Stimulated activated CD4-positive, alpha-beta T cell treated with anti-CD3 and anti-CD28 coated beads, TNF-alpha, amount 100 ng/mL, for 48 hours (primary cell): ENCODE data around the gene KHK.
"Not testable (repeated sequence)": the region's sequence is repeated elsewhere in the genome, so short reads cannot be mapped to it uniquely, and the experiment has no call there.

ENCODE experiments used
- DNase-seq, 3 donors: peaks; one replicate each; pipeline ENCODE4 v3.0.0-alpha.2; 2020; ENCODE audit warnings: low read depth in 3 of 3

KHK gene

GRCh38 chr2:27095745-27096651 is 9.4 kb downstream of the KHK start:
- no peak for DNase-seq

GRCh38 chr2:27096748-27097297 is 10.3 kb downstream of the KHK start:
- no peak for DNase-seq

- no peak for DNase-seq
Observed at GRCh38 chr2:27097341-27097740, 10.8 kb downstream of the KHK start.

DNA sequence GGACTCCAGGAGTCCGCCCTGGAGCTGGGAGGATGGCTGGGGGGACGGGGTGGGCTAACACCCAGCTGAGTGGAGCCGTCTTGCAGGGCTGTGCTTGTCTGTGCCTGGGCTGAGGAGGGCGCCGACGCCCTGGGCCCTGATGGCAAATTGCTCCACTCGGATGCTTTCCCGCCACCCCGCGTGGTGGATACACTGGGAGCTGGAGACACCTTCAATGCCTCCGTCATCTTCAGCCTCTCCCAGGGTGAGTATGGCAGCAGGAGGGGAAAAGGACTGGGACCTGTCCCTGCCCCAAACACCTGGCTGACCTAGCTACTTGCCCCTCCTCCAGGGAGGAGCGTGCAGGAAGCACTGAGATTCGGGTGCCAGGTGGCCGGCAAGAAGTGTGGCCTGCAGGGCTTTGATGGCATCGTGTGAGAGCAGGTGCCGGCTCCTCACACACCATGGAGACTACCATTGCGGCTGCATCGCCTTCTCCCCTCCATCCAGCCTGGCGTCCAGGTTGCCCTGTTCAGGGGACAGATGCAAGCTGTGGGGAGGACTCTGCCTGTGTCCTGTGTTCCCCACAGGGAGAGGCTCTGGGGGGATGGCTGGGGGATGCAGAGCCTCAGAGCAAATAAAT is 12.9 kb downstream of the KHK start:
- DNase-seq = no peak

- no peak for DNase-seq
Observed at GRCh38 chr2:27100036-27100435, 13.5 kb downstream of the KHK start.

DNA sequence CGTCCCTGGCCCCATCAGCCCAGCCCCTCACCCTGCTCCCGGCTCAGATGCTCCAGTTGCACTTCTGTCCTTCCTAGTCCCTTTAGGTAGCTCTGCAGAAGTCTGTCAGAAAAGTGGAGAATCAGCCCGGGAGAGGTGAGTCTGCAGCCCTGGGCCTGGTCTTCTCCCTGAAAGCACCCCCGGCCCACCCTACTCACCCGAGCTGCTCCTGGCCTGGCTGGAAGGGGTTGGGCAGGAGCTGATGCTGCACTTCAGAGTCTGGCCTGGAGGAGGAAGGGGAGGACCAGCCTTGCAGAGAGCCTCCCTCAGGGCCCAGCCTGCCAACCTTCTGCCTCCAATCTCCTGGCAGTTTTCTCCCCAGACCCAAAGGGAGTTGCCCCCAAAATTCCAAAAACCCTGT is 15.8 kb downstream of the KHK start:
- no peak for DNase-seq

GRCh38 chr2:27105981-27106380 is 19.4 kb downstream of the KHK start:
- no peak for DNase-seq

GRCh38 chr2:27108221-27108620 is 21.6 kb downstream of the KHK start:
- DNase-seq = no peak

DNA sequence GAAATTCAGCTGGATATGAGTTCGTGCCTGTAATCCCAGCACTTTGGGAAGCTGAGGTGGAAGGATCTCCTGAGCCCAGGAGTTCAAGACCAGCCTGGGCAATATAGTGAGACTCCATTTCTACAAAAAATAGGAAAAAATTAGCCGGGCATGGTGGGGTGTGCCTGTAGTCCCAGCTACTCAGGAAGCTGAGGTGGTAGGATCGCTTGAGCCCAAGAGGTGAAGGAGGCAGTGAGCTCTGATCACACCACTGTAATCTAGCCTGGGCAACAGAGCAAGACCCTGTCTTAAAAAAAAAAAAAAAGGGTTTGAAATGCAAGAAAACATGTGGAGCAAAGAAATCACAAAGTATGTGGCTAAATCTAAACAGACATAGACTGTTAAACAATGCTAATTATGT is 22.5 kb downstream of the KHK start:
- DNase-seq = no peak

DNA sequence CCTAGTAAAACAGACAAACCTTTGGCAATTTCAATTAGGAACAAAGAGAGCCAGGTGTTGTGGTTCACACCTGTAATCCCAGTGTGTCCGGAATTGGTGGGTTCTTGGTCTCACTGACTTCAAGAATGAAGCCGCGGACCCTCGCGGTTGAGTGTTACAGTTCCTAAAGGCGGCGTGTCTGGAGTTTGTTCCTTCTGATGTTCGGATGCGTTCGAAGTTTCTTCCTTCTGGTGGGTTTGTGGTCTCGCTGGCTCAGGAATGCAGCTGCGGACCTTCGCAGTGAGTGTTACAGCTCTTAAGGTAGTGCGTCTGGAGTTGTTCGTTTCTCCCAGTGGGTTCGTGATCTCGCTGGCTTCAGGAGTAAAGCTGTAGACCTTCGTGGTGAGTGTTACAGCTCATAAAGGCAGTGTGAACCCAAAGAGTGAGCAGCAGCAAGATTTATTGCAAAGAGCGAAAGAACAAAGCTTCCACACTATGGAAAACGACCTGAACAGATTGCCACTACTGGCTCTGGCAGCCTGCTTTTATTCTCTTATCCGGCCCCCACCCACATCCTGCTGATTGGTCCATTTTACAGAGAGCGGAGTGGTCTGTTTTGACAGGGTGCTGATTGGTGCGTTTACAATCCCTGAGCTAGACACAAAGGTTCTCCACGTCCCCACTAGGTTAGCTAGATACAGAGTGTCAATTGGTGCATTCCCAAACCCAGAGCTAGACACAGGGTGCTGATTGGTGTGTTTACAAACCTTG is 24.2 kb downstream of the KHK start:
- DNase-seq = not testable (repeated sequence)

DNA sequence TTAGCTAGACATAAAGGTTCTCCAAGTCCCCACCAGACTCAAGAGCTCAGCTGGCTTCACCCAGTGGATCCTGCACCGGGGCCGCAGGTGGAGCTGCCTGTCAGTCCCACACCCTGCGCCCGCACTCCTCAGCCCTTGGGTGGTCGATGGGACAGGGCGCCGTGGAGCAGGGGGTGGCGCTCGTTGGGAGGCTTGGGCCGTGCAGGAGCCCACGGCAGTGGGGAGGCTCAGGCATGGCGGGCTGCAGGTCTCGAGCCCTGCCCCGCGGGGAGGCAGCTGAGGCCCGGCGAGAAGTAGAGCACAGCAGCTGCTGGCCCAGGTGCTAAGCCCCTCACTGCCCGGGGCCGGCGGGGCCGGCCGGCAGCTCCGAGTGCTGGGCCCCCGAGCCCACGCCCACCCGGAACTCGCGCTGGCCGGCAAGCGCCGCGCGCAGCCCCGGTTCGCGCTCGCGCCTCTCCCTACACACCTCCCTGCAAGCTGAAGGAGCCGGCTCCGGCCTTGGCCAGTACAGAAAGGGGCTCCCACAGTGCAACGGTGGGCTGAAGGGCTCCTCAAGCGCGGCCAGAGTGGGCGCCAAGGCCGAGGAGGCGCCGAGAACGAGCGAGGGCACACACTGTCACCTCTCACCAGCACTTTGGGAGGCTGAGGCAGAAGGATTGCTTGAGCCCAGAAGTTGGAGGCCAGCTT is 25.0 kb downstream of the KHK start:
- not testable (repeated sequence) for DNase-seq

DNA sequence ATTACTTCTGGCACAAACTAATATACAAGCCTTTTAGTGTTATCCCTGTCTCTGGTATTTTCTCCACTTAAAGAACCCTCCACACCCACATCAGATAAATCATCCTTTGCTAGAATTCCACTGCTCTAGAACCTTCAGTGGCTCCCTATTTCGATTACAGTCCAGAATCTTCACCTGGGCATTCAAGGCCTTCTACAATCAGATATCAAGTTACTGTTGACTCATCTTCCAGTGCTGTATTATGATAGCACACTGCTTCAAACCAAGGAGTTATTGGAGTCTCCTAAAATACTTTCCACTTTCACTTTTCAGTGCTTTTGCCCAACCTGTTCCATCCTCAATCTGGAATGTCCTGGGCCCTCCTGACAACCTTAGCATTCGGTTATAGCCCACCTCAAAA is 28.9 kb downstream of the KHK start:
- DNase-seq = no peak

DNA sequence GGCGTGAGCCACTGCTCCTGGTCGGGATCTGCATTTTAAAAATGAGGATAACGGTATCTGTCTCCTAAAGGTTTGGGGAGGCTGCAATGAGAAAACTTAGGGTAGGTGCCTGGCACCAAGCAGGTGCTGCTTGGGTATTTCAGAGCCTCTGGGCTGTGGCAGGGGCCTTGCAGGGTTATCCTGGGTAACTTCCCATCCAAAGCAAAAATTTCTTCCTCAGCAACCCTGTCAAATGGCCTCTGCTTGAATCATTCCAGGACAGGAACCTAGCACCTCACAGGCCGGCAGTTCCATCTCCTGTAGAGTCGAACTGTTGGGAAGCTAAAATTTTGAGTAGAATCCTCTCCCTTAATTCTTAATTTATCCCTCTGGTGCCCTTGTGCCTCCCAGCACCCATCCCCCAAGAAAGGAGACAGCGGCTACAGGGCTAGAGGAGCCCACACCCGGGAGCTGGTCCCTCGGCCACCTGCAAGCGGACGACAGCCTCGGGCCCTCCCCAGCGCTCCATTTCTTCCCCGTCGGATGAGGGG is 31.5 kb downstream of the KHK start:
- DNase-seq = no peak

DNA sequence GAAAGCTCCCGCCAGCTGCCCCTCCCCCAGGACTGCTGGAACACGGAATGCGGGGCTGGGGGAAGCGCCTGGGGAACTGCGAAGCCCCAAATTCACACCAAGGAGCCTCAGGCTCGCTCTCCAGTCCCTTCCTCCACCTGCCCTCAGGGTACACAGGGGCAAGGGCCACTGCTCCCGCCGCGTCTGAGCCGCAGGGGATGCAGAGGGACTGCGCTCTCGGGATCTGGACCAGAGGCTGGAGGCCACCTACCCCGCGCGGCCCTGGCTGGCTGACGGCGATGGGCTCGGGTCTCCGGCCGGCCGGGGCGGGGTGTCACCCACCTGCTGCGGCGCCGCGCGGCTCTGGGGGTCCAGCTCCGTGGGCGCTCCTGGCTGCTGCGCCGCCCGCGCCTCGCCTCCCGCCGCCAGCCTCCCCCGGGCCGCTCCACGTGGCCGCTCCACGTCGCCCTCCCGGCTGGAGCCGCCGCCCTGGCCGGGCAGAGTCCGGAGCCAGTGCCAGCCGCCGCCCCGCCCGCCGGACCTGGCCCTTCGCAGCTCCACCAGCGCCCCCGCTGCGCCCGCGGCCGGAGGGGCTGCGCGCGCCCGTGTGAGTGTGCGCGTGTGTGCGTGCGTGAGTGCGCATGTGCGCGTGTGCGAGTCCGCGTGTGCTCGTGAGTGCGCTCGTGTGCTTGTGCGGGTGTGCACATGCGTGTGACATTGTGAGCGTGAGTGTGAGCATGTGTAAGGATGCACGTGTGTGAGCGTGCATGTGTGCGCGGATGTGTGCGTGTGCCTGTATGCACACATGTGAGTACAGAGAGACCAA is 32.2 kb downstream of the KHK start, which contains the start of gene CGREF1:
TSS of gene CGREF1 (minus strand) at position 604 of the 805 bp plus-strand sequence. CDS start 14,762 bp downstream, outside the sequence.
- DNase-seq = no peak

- DNase-seq = not testable (repeated sequence)
Observed at GRCh38 chr2:27119330-27119670, 32.7 kb downstream of the KHK start.

- no peak for DNase-seq
Observed at GRCh38 chr2:27121906-27122305, 35.3 kb downstream of the KHK start.

GRCh38 chr2:27122791-27123190 is 36.2 kb downstream of the KHK start:
- no peak for DNase-seq

- DNase-seq = peak in 1 of 3 donors; percentile 40
Observed at GRCh38 chr2:27123302-27124150, 37.0 kb downstream of the KHK start, which contains the start of gene ABHD1. TSS of gene ABHD1 (plus strand) at chr2:27123815. CDS start at chr2:27123949, 134 bp downstream.

DNA sequence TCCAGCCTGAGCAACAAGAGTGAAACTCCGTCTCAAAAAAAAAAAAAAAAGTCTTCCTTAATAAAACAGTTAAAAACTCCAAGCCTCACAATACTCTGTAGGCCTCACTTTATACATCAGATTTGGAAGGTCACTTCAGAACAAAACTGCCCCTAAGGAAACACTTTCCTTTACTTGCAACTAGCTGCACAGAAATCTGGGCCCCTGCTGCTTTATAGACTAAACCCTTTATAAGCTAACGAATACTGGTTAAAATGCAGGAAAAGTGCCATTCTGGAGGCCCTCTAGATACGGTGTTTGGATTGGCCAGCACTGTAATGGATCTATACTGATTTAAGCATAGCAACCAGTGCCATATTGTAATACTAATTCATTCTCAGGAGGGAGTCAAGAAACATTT is 38.5 kb downstream of the KHK start:
- no peak for DNase-seq
